ENCODE measurements around the gene CNTNAP2. TPM values are rescaled to one million over a fixed set of nuclear protein-coding genes. Genes with fewer than 3 reads are reported as not detected.
"Not testable (repeated sequence)": the region's sequence is repeated elsewhere in the genome, so short reads cannot be mapped to it uniquely, and the experiment has no call there.

CNTNAP2 gene
- total RNA-seq, 2 donors from 2014 or later: not detected

DNA sequence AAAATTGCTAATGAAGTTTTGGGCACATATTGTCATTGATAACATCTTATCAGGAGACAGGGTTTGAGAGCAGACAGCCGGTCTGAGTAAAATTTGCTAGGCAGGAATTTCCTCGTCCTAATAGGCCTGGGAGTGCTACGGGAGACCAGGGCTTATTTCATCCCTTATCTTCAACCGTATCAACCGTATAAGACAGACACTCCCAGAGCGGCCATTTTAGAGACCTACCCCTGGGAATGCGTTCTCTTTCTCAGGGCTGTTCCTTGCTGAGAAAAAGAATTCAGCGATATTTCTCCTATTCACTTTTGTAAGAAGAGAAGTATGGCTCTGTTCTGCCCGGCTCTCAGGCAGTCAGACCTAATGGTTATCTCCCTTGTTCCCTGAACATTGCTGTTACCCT is 74.8 kb downstream of the CNTNAP2 start:
- not testable (repeated sequence) for H3K27me3 Mint-ChIP-seq; DNase-seq (ENCODE audit: low spot score); ATAC-seq; H3K4me1 Mint-ChIP-seq (ENCODE audit: low read depth in 2 of 2); H3K4me3 Mint-ChIP-seq; H3K27ac Mint-ChIP-seq
- Mint-ChIP-seq H3K9me3 (peaks cover 18% of the 10 kb centered on the region), H3K36me3 (peaks cover 10% of the 10 kb centered on the region)

GRCh38 chr7:146201945-146202344 is 85.3 kb downstream of the CNTNAP2 start:
- no peak for DNase-seq (ENCODE audit: low spot score)
- no peaks in the 10 kb centered on the region for H3K27me3 Mint-ChIP-seq
- H3K4me1 Mint-ChIP-seq (ENCODE audit: low read depth in 2 of 2): no peaks in the 10 kb centered on the region
- ATAC-seq: no peak
- peaks cover 6% of the 10 kb centered on the region for H3K9me3 Mint-ChIP-seq
- H3K27ac Mint-ChIP-seq: no peak overlapping the region
- no peak overlapping the region for H3K4me3 Mint-ChIP-seq
- H3K36me3 Mint-ChIP-seq: no peaks in the 10 kb centered on the region

DNA sequence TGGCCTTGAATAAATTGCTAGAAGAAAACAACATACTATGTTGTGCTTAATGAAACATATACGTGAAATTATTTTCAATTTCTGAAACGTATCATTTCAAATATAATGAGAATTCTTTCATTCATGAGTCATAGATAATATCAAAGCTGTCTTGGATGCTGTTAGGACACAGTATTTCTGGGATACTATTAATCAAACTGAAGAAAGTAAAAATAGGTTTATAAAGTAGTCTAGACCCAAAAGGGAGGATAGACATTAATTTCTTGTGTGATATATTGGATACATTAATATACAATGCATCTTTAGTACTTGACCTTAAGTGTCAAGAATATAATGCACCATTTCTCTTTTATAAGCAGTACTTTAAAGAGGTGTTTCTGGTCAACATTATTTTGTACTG is 89.7 kb downstream of the CNTNAP2 start:
- H3K9me3 Mint-ChIP-seq: no peaks in the 10 kb centered on the region
- DNase-seq (ENCODE audit: low spot score) (no peak), ATAC-seq (no peak)
- H3K4me1 Mint-ChIP-seq (ENCODE audit: low read depth in 2 of 2): no peaks in the 10 kb centered on the region
- no peak overlapping the region for H3K27ac Mint-ChIP-seq
- no peak overlapping the region for H3K4me3 Mint-ChIP-seq
- H3K27me3 Mint-ChIP-seq: no peaks in the 10 kb centered on the region
- no peaks in the 10 kb centered on the region for H3K36me3 Mint-ChIP-seq

GRCh38 chr7:146208492-146208891 is 91.9 kb downstream of the CNTNAP2 start:
- Mint-ChIP-seq H3K4me3 (no peak overlapping the region), H3K27ac (no peak overlapping the region), H3K36me3 (no peaks in the 10 kb centered on the region)

GRCh38 chr7:146214842-146215241 is 98.2 kb downstream of the CNTNAP2 start:
- Mint-ChIP-seq H3K36me3 (no peaks in the 10 kb centered on the region), H3K27me3 (no peaks in the 10 kb centered on the region), H3K4me1 (ENCODE audit: low read depth in 2 of 2) (no peaks in the 10 kb centered on the region), H3K27ac (no peak overlapping the region), H3K4me3 (no peak overlapping the region), H3K9me3 (peaks cover 5% of the 10 kb centered on the region)
- ATAC-seq: no peak
- DNase-seq (ENCODE audit: low spot score): no peak

More at GRCh38 chr7:146208492-146208891, 91.9 kb downstream of the CNTNAP2 start:
- ATAC-seq (no peak), DNase-seq (ENCODE audit: low spot score) (no peak)
- Mint-ChIP-seq H3K4me1 (ENCODE audit: low read depth in 2 of 2) (no peaks in the 10 kb centered on the region), H3K27me3 (no peaks in the 10 kb centered on the region), H3K9me3 (no peaks in the 10 kb centered on the region)

DNA sequence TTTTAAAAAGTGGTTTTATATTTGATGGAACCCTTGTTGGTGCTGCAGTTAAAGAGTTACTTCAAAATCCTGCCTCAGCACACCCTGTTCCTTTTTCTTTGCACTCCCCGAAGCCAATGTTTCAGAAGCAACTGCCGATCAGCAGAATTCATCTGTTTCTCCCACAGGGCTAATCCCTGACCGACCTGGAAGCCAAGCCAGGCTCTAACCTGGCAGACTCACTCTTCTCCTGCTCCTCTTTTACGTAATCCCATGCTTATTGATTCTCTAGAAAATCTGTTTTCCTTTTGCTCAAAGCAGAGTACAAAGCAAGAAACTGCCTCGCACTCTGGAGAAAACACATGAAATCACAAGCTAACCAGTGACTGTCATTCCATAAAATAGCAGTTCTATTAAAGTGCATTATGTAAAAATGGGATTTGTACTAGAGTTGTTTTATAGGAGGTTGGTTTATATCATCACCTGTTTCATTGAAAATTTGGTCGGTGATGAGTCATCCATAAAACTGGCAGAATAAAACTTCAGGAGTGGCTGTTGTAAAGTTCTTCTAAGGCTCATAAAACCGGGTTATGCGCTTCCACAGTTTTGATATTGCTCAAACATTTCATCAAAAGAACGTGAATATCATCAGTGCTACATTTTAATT is 99.9 kb downstream of the CNTNAP2 start:
- no peaks in the 10 kb centered on the region for H3K27me3 Mint-ChIP-seq
- H3K36me3 Mint-ChIP-seq: no peaks in the 10 kb centered on the region
- no peaks in the 10 kb centered on the region for H3K4me1 Mint-ChIP-seq (ENCODE audit: low read depth in 2 of 2)
- no peak for ATAC-seq
- H3K9me3 Mint-ChIP-seq: peaks cover 5% of the 10 kb centered on the region
- H3K27ac Mint-ChIP-seq: no peak overlapping the region
- no peak for DNase-seq (ENCODE audit: low spot score)
- no peak overlapping the region for H3K4me3 Mint-ChIP-seq

DNA sequence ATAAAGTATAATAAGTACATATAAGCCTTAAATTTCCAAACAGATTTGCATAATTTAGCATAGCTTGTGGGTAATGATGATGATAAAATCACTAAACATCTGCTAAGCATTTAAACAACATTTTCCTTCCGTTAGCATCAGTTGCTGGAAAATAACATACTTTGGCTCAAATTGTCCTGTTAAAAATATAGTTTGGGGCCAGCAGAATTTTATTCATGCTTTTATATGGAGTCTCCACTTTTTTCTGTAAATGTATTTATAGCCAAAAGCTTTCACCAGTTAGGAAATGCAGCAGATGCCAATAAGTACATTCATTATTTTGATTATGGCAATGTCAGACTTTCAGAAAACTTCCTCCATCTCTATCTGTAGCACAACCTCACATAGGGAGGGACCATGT is 107.2 kb downstream of the CNTNAP2 start:
- Mint-ChIP-seq H3K9me3 (peaks cover 16% of the 10 kb centered on the region), H3K36me3 (peaks cover 8% of the 10 kb centered on the region), H3K27me3 (no peaks in the 10 kb centered on the region), H3K4me3 (no peak overlapping the region), H3K27ac (no peak overlapping the region), H3K4me1 (ENCODE audit: low read depth in 2 of 2) (no peaks in the 10 kb centered on the region)
- DNase-seq (ENCODE audit: low spot score) (no peak), ATAC-seq (no peak)

- Mint-ChIP-seq H3K9me3 (peaks cover 5% of the 10 kb centered on the region), H3K27me3 (no peaks in the 10 kb centered on the region), H3K4me1 (ENCODE audit: low read depth in 2 of 2) (no peaks in the 10 kb centered on the region), H3K27ac (no peak overlapping the region), H3K36me3 (no peaks in the 10 kb centered on the region), H3K4me3 (no peak overlapping the region)
- DNase-seq (ENCODE audit: low spot score) (no peak), ATAC-seq (no peak)
Measured at GRCh38 chr7:146232604-146233003, 116.0 kb downstream of the CNTNAP2 start.

DNA sequence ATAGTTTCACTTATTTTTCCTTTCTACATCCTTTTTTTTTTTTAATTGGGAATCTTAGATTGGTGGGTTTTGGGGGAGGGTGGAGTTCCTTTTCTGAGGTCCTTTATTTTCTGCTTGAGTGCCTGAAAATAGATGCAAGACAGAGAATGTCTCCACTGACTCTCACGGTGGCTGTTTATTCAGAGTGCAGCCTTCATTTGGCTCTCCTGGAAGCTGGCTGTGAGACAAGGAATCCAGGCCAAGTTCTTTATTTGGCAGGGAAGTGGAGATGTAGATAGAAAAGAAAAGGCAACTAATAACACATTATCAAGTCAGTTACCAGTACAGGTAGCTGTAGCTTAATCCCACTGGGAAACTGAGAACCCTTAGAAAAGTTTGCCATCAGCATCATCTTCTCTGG is 118.6 kb downstream of the CNTNAP2 start:
- H3K4me1 Mint-ChIP-seq (ENCODE audit: low read depth in 2 of 2): no peaks in the 10 kb centered on the region
- DNase-seq (ENCODE audit: low spot score) (no peak), ATAC-seq (no peak)
- no peaks in the 10 kb centered on the region for H3K36me3 Mint-ChIP-seq
- H3K9me3 Mint-ChIP-seq: peaks cover 10% of the 10 kb centered on the region
- no peak overlapping the region for H3K27ac Mint-ChIP-seq
- no peaks in the 10 kb centered on the region for H3K27me3 Mint-ChIP-seq
- H3K4me3 Mint-ChIP-seq: no peak overlapping the region

- ATAC-seq (no peak), DNase-seq (ENCODE audit: low spot score) (no peak)
- H3K4me3 Mint-ChIP-seq: no peak overlapping the region
- H3K27ac Mint-ChIP-seq: no peak overlapping the region
- H3K9me3 Mint-ChIP-seq: peaks cover 31% of the 10 kb centered on the region
- H3K4me1 Mint-ChIP-seq (ENCODE audit: low read depth in 2 of 2): no peaks in the 10 kb centered on the region
- peaks cover 9% of the 10 kb centered on the region for H3K36me3 Mint-ChIP-seq
- H3K27me3 Mint-ChIP-seq: no peaks in the 10 kb centered on the region
Measured at GRCh38 chr7:146242661-146243060, 126.1 kb downstream of the CNTNAP2 start.

DNA sequence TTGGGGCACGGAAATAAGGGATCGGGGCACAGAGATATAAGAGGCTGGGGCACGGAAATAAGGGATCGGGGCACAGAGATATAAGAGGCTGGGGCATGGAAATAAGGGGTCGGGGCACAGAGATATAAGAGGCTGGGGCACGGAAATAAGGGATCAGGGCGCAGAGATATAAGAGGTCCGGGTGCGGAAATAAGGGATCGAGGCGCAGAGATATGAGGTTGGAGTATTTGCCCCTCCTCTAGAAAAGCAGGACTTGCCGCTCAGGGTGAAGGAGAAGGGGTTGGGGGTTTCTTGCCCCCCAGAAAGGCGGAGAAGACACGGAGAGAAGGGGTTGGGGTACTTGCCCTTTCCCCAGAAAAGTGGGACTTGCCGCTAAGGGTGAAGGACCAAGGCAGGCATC is 131.4 kb downstream of the CNTNAP2 start:
- peaks cover 29% of the 10 kb centered on the region for H3K9me3 Mint-ChIP-seq
- not testable (repeated sequence) for H3K4me1 Mint-ChIP-seq (ENCODE audit: low read depth in 2 of 2); ATAC-seq; H3K27me3 Mint-ChIP-seq; DNase-seq (ENCODE audit: low spot score); H3K27ac Mint-ChIP-seq; H3K4me3 Mint-ChIP-seq
- H3K36me3 Mint-ChIP-seq: peaks cover 18% of the 10 kb centered on the region

GRCh38 chr7:146248744-146249143 is 132.1 kb downstream of the CNTNAP2 start:
- H3K4me1 Mint-ChIP-seq (ENCODE audit: low read depth in 2 of 2); H3K27ac Mint-ChIP-seq; ATAC-seq; DNase-seq (ENCODE audit: low spot score); H3K4me3 Mint-ChIP-seq; H3K27me3 Mint-ChIP-seq: not testable (repeated sequence)
- Mint-ChIP-seq H3K36me3 (peaks cover 18% of the 10 kb centered on the region), H3K9me3 (peaks cover 31% of the 10 kb centered on the region)

- peaks cover 18% of the 10 kb centered on the region for H3K36me3 Mint-ChIP-seq
- H3K4me3 Mint-ChIP-seq: no peak overlapping the region
- H3K4me1 Mint-ChIP-seq (ENCODE audit: low read depth in 2 of 2): no peaks in the 10 kb centered on the region
- peaks cover 28% of the 10 kb centered on the region for H3K9me3 Mint-ChIP-seq
- H3K27me3 Mint-ChIP-seq: no peaks in the 10 kb centered on the region
- ATAC-seq: no peak
- H3K27ac Mint-ChIP-seq: no peak overlapping the region
- DNase-seq (ENCODE audit: low spot score): no peak
Measured at GRCh38 chr7:146249272-146249671, 132.7 kb downstream of the CNTNAP2 start.

- Mint-ChIP-seq H3K36me3 (peaks cover 9% of the 10 kb centered on the region), H3K4me3 (no peak overlapping the region), H3K27ac (no peak overlapping the region), H3K27me3 (no peaks in the 10 kb centered on the region), H3K4me1 (ENCODE audit: low read depth in 2 of 2) (no peaks in the 10 kb centered on the region), H3K9me3 (peaks cover 8% of the 10 kb centered on the region)
- DNase-seq (ENCODE audit: low spot score): no peak
- no peak for ATAC-seq
Measured at GRCh38 chr7:146255609-146256008, 139.0 kb downstream of the CNTNAP2 start.

DNA sequence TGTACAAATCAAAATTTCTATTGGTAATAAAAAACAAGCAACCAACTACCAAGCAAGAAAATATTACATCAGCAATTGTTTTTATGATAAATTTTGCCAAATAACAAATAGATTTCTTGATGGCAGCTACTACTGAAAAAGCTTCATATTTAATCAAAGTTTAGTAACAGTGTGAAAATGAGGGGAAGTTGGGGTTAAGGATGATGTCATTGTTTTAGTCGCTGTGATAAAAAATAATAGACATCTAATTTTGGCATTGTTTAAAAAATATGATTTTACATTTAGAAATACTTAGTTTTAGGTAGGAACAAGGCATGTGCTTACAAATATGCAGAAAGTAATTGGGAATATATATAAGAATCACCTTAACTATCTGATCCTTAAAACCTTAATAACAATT is 145.9 kb downstream of the CNTNAP2 start:
- Mint-ChIP-seq H3K9me3 (peaks cover 16% of the 10 kb centered on the region), H3K4me3 (no peak overlapping the region)
- no peak for ATAC-seq

More for the DNA sequence above, 145.9 kb downstream of the CNTNAP2 start:
- DNase-seq (ENCODE audit: low spot score): no peak
- Mint-ChIP-seq H3K27me3 (no peaks in the 10 kb centered on the region), H3K4me1 (ENCODE audit: low read depth in 2 of 2) (no peaks in the 10 kb centered on the region), H3K27ac (no peak overlapping the region), H3K36me3 (peaks cover 14% of the 10 kb centered on the region)
